IgD-negative memory B cell (primary cell): ENCODE data around the gene KCNQ1. TPM values are rescaled to one million over a fixed set of nuclear protein-coding genes. Genes with fewer than 3 reads are reported as not detected.

Experiments
- H3K27ac Mint-ChIP-seq, 3 donors: one replicate each; pipeline ENCODE4 v1.8.0; 2020 to 2022; ENCODE audit warnings: mild to moderate bottlenecking in 3 of 3, mixed read lengths in 3 of 3, moderate library complexity in 1 of 3
- H3K27me3 Mint-ChIP-seq: one replicate; pipeline ENCODE4 v1.8.0; 2021; ENCODE audit warnings: mixed read lengths
- H3K36me3 Mint-ChIP-seq: one replicate; pipeline ENCODE4 v1.8.0; 2020; ENCODE audit warnings: mild to moderate bottlenecking, mixed read lengths
- H3K4me1 Mint-ChIP-seq, 3 donors: one replicate each; pipeline ENCODE4 v1.8.0; 2020 to 2022; ENCODE audit warnings: mixed read lengths in 3 of 3, mild to moderate bottlenecking in 1 of 3
- H3K4me3 Mint-ChIP-seq, 4 donors: one replicate each; pipeline ENCODE4 v1.8.0; 2020 to 2022; ENCODE audit warnings: mild to moderate bottlenecking in 4 of 4, mixed read lengths in 4 of 4, moderate library complexity in 3 of 4
- H3K9me3 Mint-ChIP-seq, 3 donors: one replicate each; pipeline ENCODE4 v1.8.0; 2020 to 2021; ENCODE audit warnings: mixed read lengths in 3 of 3, mild to moderate bottlenecking in 1 of 3
- polyA plus RNA-seq: library from polyadenylated mRNA; unstranded; fragments of 300-500 nt; fragmentation: Illumina TruSeq; gene quantifications from one replicate; pipeline ENCODE4 v1.2.3, GENCODE V29; 2021

Gene KCNQ1
- polyA plus RNA-seq, 1 donor from 2014 or later, result 20.5 TPM

DNA sequence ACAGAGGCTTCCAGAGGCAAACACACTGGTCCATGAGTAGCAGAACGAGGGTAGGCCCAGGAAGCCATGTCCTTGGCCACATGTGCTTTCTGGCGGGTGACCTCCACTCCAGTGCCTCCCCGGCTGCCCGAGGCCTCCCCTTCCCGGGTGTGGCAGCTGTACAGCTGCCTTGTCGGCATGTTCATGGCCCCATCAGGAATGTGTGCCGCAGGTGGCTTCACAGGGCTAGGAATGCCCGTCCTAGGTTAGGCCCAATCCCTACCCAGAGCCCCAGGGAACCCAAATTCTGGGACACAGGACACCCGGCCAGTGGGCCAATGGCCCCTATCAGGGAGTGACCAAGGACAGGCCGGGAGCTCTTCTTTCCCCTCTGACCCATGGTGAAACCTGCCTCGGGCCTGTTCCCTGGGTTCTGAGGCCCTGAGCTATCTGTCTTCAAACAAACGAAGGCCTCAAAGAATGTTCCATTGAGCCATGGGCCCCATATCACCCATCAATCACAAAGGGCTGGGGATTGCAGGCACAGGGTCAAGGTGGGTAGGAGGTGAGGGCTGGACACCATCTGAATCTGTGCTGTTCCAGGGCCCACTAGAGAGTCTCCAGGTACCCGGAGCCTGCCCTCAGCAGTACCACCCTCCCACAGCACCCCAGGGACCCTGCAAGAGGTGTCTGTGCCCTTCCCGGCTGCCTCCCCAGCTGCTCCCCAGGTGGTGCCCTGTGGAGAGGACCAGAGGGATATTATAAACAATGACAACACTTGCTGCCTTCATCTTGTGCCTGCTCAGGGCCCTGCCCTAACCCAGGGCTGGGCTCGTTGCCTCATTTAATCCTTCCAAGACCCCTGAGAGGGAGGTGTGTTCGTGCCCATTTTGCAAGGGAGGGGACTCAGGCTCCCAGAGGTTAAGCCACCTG lies 444.8 kb downstream of the KCNQ1 start:
- Mint-ChIP-seq H3K27me3 (peaks cover 4% of the 10 kb centered on the region), H3K36me3 (no peaks in the 10 kb centered on the region), H3K4me1 (peaks cover 0 to 15% (median 8%) of the 10 kb centered on the region in 3 donors), H3K27ac (no peak overlapping the region), H3K9me3 (no peaks in the 10 kb centered on the region), H3K4me3 (peak overlapping the region in 1 of 4 donors; percentile 40)

- Mint-ChIP-seq H3K36me3 (no peaks in the 10 kb centered on the region), H3K9me3 (no peaks in the 10 kb centered on the region), H3K4me3 (no peak overlapping the region), H3K4me1 (peaks cover 0 to 14% (median 8%) of the 10 kb centered on the region in 3 donors), H3K27ac (no peak overlapping the region), H3K27me3 (peaks cover 3% of the 10 kb centered on the region)
Observed at GRCh38 chr11:2890466-2891294, 445.9 kb downstream of the KCNQ1 start.

- Mint-ChIP-seq H3K27ac (peak overlapping the region in 1 of 3 donors; percentile 23), H3K4me1 (peaks cover 0 to 13% (median 9%) of the 10 kb centered on the region in 3 donors), H3K27me3 (peaks cover 3% of the 10 kb centered on the region), H3K4me3 (peak overlapping the region in 3 of 4 donors; percentile 62 to 90 (median 78)), H3K9me3 (no peaks in the 10 kb centered on the region), H3K36me3 (no peaks in the 10 kb centered on the region)
Observed at GRCh38 chr11:2891326-2892214, 446.8 kb downstream of the KCNQ1 start.

DNA sequence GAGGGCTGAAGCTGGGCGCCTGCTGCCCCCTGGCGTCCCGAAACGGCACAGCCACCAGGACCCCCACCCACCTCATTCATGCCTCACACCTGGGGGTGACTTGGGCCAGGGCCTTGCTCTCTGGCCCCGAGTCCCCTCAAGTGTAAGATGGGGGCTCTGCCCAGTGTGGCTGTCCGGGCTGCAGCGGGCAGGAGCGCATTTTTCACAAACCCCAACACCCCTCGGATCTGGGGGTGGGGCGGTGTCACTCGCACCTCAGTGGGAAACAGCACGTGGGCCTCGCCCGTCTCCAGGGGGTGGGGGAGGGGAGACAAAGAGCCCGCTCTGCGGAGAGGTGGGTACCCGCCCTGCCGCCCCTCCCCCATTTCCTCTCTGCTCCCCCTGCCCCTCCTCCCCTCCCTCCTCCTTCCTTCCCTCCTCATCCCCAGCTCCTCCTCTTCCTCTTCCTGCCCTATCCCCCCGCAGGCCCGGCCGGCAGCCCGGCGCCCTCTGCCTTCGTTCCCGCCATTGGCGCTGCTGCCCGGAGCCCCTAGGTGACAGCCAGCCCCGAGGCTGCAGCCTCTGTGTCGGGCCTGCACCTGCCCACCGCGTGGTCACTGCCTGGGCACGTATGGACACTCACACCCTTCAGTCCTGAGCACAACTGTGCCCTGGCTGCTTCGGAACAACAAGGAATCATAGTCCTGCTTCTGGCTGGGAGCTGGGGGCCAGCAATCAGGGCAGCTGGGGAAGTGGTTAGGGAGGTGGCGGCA lies 447.6 kb downstream of the KCNQ1 start:
- H3K27me3 Mint-ChIP-seq, result peaks cover 3% of the 10 kb centered on the region
- no peaks in the 10 kb centered on the region for H3K9me3 Mint-ChIP-seq
- peaks cover 0 to 9% (median 8%) of the 10 kb centered on the region in 3 donors for H3K4me1 Mint-ChIP-seq
- no peaks in the 10 kb centered on the region for H3K36me3 Mint-ChIP-seq
- peak overlapping the region; percentile 62 to 90 (median 82) for H3K4me3 Mint-ChIP-seq
- H3K27ac Mint-ChIP-seq, result no peak overlapping the region

GRCh38 chr11:2892967-2893528 lies 448.2 kb downstream of the KCNQ1 start:
- Mint-ChIP-seq H3K4me3 (peak overlapping the region; percentile 62 to 86 (median 68)), H3K9me3 (no peaks in the 10 kb centered on the region), H3K27ac (no peak overlapping the region), H3K27me3 (peaks cover 3% of the 10 kb centered on the region), H3K4me1 (peaks cover 0 to 9% (median 8%) of the 10 kb centered on the region in 3 donors), H3K36me3 (no peaks in the 10 kb centered on the region)

DNA sequence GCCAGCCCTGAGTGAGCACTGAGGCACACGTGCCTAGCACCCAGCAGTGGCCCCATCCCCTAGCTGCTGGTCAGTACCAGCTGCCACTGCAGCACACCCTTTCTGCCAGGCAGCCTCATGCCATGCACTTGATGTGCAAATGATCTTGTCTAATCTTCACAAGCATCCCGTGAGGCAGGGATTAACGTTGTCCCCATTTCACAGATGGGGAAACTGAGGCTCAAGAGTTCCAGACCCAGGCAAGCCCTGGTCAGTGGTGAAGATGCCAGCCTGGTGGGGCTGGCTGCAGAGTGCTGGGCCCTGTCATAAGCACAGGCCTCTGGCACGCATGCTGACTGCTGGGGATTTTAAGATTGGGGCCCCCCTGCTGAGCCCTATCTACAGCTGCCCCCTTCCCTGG lies 449.1 kb downstream of the KCNQ1 start:
- Mint-ChIP-seq H3K4me3 (peak overlapping the region in 1 of 4 donors; percentile 58), H3K27me3 (no peaks in the 10 kb centered on the region), H3K36me3 (no peaks in the 10 kb centered on the region), H3K4me1 (peaks cover 0 to 10% (median 7%) of the 10 kb centered on the region in 3 donors), H3K27ac (no peak overlapping the region), H3K9me3 (no peaks in the 10 kb centered on the region)

DNA sequence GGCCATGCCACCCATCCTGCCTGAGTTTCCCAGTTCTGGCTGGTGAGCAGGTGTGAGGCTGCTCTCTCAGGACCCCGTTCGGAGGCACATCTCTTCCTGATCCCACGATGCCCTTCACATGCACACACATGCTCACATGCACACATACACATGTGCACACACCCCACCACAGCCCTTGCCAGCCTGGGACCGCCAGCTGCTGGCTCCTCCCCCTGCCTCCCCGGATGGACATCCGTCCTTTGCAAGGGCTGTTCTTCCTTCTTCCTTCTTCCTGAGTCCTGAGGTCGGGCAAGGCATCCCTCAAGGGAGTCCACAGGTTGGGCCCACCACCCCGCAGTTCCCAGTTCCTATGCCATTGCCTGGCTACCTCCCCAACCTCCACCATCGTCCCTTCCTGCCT lies 451.2 kb downstream of the KCNQ1 start:
- Mint-ChIP-seq H3K27ac (no peak overlapping the region), H3K27me3 (no peaks in the 10 kb centered on the region), H3K9me3 (no peaks in the 10 kb centered on the region), H3K36me3 (no peaks in the 10 kb centered on the region), H3K4me3 (no peak overlapping the region), H3K4me1 (peaks cover 4 to 22% (median 15%) of the 10 kb centered on the region in 3 donors)

DNA sequence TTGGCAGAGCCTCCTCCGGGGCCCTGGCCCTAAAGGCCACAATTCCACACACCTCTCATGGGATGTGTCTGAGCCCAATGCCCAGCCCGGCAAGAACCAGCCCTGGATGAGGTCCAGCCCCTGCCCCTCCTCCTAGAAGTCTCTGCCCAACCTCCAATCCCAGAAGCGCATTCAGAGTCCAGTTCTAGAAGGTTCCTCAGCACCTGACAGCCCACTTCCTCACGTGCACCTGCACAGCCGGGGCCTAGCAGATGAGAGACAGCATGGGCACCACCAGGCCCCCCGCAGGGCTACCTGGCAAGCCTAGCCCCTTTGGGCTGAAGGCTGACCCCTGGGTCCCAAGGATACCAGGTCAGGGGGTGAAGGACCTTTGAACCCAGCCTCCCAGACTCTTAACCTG lies 452.2 kb downstream of the KCNQ1 start:
- no peaks in the 10 kb centered on the region for H3K9me3 Mint-ChIP-seq
- no peak overlapping the region for H3K4me3 Mint-ChIP-seq
- H3K27ac Mint-ChIP-seq, result no peak overlapping the region
- no peaks in the 10 kb centered on the region for H3K27me3 Mint-ChIP-seq
- peaks cover 5 to 21% (median 19%) of the 10 kb centered on the region in 3 donors for H3K4me1 Mint-ChIP-seq
- H3K36me3 Mint-ChIP-seq, result no peaks in the 10 kb centered on the region

- Mint-ChIP-seq H3K9me3 (no peaks in the 10 kb centered on the region), H3K27ac (peak overlapping the region in 1 of 3 donors; percentile 86), H3K36me3 (no peaks in the 10 kb centered on the region), H3K4me3 (peak overlapping the region in 2 of 4 donors; percentile 9 to 24), H3K4me1 (peaks cover 5 to 18% (median 15%) of the 10 kb centered on the region in 3 donors), H3K27me3 (no peaks in the 10 kb centered on the region)
Observed at GRCh38 chr11:2898366-2899079, 453.7 kb downstream of the KCNQ1 start.

Other genes starting within 250 kb of the KCNQ1 start
- 5.0 TPM for gene ASCL2, start 174.4 kb upstream of the KCNQ1 start, polyA plus RNA-seq
- gene C11orf21, start 143.1 kb upstream of the KCNQ1 start, polyA plus RNA-seq, result 6.2 TPM
- 7.1 TPM for gene TSPAN32, start 143.0 kb upstream of the KCNQ1 start, polyA plus RNA-seq
- 195 TPM for gene CD81, start 67.7 kb upstream of the KCNQ1 start, polyA plus RNA-seq
- 86.8 TPM for gene TSSC4, start 44.3 kb upstream of the KCNQ1 start, polyA plus RNA-seq
- gene TRPM5, start 494 bp upstream of the KCNQ1 start, polyA plus RNA-seq, result not detected